ENCODE data around the gene STRIT1. TPM values are rescaled to one million over a fixed set of nuclear protein-coding genes. Genes with fewer than 3 reads are reported as not detected.
"Not testable (repeated sequence)": the region's sequence is repeated elsewhere in the genome, so short reads cannot be mapped to it uniquely, and the experiment has no call there.

STRIT1 gene
- total RNA-seq, 1 donor from 2014 or later: not detected

DNA sequence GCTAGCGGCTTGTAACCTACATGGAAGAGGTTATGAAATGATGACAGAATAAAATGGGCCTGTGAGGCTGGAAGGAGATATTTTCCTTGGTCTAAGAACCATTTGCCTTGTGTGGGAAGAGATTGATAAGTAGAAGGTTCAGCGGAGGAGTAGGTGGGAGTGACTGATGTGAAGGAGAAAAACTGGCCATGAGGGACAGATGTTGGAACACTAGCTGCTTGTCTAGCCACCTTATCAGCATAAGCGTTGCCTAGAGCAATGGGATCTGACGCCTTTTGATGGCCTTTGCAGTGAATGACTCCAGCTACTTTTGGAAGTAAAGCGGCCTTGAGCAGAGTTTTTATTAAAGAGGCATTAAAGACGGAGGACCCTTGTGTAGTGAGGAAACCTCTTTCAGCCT, 17.4 kb downstream of the STRIT1 start:
- H3K27me3 Mint-ChIP-seq (ENCODE audit: insufficient read depth); H3K9me3 Mint-ChIP-seq; DNase-seq (ENCODE audit: low spot score); intact Hi-C loops (cut with micrococcal nuclease); H3K4me1 Mint-ChIP-seq (ENCODE audit: low read depth); H3K4me3 Mint-ChIP-seq; H3K27ac Mint-ChIP-seq; H3K36me3 Mint-ChIP-seq (ENCODE audit: low read depth): not testable (repeated sequence)

GRCh38 chr3:155275159-155275754, 18.2 kb downstream of the STRIT1 start:
- not testable (repeated sequence) for DNase-seq (ENCODE audit: low spot score)

DNA sequence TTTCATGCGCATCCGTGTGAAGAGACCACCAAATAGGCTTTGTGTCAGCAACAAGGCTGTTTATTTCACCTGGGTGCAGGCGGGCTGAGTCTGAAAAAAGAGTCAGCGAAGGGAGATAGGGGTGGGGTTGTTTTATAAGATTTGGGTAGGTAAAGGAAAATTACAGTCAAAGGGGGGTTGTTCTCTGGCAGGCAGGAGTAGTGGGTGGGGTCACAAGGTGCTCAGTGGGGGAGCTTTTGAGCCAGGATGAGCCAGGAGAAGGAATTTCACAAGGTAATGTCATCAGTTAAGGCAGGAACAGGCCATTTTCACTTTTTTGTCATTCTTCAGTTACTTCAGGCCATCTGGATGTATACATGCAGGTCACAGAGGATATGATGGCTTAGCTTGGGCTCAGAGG, 19.0 kb downstream of the STRIT1 start:
- H3K27me3 Mint-ChIP-seq (ENCODE audit: insufficient read depth); intact Hi-C loops (cut with micrococcal nuclease); H3K27ac Mint-ChIP-seq; H3K36me3 Mint-ChIP-seq (ENCODE audit: low read depth); H3K4me1 Mint-ChIP-seq (ENCODE audit: low read depth); H3K4me3 Mint-ChIP-seq; H3K9me3 Mint-ChIP-seq; DNase-seq (ENCODE audit: low spot score): not testable (repeated sequence)

More at GRCh38 chr3:155275159-155275754, 18.2 kb downstream of the STRIT1 start:
- H3K4me1 Mint-ChIP-seq (ENCODE audit: low read depth); H3K4me3 Mint-ChIP-seq; H3K9me3 Mint-ChIP-seq; H3K36me3 Mint-ChIP-seq (ENCODE audit: low read depth); H3K27ac Mint-ChIP-seq; H3K27me3 Mint-ChIP-seq (ENCODE audit: insufficient read depth); intact Hi-C loops (cut with micrococcal nuclease): not testable (repeated sequence)

DNA sequence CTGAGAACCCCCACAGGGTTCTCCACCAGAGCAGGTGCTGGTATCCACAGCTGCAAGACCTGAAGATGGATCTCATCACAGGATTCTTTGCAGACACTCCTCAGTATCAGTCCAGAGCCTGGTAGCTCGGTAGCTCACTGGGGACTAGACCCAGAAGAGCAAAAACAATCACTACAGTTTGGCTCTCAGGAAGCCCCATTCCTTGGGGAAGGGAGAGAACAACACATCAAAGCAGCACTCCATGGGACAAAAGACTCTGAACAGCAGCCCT, 22.2 kb downstream of the STRIT1 start:
- Mint-ChIP-seq H3K27ac (no peak overlapping the region), H3K36me3 (ENCODE audit: low read depth) (no peaks in the 10 kb centered on the region), H3K4me1 (ENCODE audit: low read depth) (no peaks in the 10 kb centered on the region), H3K27me3 (ENCODE audit: insufficient read depth) (no peaks in the 10 kb centered on the region), H3K4me3 (no peak overlapping the region), H3K9me3 (no peaks in the 10 kb centered on the region)
- no peak for DNase-seq (ENCODE audit: low spot score)
- intact Hi-C loops (cut with micrococcal nuclease): no loop called here

DNA sequence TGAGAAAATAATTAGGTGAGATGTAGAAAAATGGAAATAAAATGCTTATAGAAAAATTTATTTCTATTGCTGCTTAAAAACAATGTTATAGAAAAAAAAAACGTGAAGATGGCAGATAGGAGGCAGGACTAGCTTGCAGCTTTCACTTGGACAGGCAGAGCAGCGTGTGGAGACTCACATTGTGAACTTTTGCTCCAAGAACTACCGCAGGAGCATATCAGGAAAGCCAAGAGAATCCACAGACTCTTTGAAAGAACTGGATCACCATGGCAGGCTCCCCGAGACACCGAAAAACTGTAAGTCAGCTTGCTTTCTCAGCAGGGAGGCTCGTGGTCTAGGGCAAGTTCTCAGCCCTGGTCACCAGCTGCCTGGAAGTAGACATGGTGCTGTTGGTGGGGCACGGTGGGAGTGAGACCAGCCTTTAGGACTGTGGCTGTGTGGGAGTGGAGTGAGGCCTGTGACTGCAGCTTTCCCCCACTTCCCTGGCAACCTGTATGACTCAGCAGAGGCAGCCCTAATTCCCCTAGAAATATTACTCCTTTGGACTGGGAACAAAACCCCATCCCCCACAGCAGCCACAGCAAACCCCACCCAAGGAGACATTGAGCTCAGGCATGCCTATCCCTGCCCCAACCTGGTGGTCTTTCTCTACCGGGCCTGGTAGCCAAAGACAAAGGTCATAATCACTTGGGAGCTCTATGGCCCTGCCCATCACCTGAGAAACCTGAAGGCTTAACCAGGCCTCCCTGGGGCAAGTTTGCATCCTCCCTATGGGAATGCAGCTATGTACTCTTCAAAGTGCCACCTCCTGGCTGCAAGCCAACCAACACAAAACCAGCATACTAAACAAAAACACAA, 22.8 kb downstream of the STRIT1 start:
- H3K27ac Mint-ChIP-seq: no peak overlapping the region
- intact Hi-C loops (cut with micrococcal nuclease): no loop called here
- no peaks in the 10 kb centered on the region for H3K9me3 Mint-ChIP-seq
- DNase-seq (ENCODE audit: low spot score): no peak
- H3K36me3 Mint-ChIP-seq (ENCODE audit: low read depth): no peaks in the 10 kb centered on the region
- no peaks in the 10 kb centered on the region for H3K27me3 Mint-ChIP-seq (ENCODE audit: insufficient read depth)
- no peak overlapping the region for H3K4me3 Mint-ChIP-seq
- no peaks in the 10 kb centered on the region for H3K4me1 Mint-ChIP-seq (ENCODE audit: low read depth)

DNA sequence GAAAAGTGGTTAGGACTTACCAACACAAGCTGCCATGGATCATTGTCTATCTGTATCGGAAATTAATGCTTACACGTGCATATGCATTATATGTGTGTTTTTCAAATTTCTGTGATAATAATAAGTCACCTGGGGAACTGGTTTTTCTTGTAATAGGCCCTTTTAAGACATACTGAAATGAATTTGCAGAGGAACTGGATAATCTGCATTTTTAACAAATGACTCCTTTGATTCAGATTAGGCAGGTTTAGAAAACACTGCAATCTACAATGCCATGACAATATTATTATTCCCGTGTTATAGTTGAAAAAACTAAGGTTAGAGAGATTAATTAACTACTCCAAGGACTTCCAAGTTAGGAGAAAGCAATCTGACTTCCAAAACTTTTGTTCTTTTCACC, 23.4 kb downstream of the STRIT1 start:
- intact Hi-C loops (cut with micrococcal nuclease): no loop called here
- Mint-ChIP-seq H3K4me1 (ENCODE audit: low read depth) (no peaks in the 10 kb centered on the region), H3K36me3 (ENCODE audit: low read depth) (no peaks in the 10 kb centered on the region), H3K9me3 (no peaks in the 10 kb centered on the region), H3K27ac (no peak overlapping the region), H3K27me3 (ENCODE audit: insufficient read depth) (no peaks in the 10 kb centered on the region), H3K4me3 (no peak overlapping the region)
- no peak for DNase-seq (ENCODE audit: low spot score)

GRCh38 chr3:155262855-155263254, 30.6 kb downstream of the STRIT1 start:
- H3K9me3 Mint-ChIP-seq; H3K4me3 Mint-ChIP-seq; intact Hi-C loops (cut with micrococcal nuclease); H3K27me3 Mint-ChIP-seq (ENCODE audit: insufficient read depth); H3K4me1 Mint-ChIP-seq (ENCODE audit: low read depth); DNase-seq (ENCODE audit: low spot score); H3K36me3 Mint-ChIP-seq (ENCODE audit: low read depth); H3K27ac Mint-ChIP-seq: not testable (repeated sequence)

- Mint-ChIP-seq H3K4me1 (ENCODE audit: low read depth) (no peaks in the 10 kb centered on the region), H3K27me3 (ENCODE audit: insufficient read depth) (no peaks in the 10 kb centered on the region), H3K27ac (no peak overlapping the region), H3K9me3 (no peaks in the 10 kb centered on the region), H3K4me3 (no peak overlapping the region), H3K36me3 (ENCODE audit: low read depth) (no peaks in the 10 kb centered on the region)
- intact Hi-C loops (cut with micrococcal nuclease): no loop called here
- no peak for DNase-seq (ENCODE audit: low spot score)
Measured at GRCh38 chr3:155262295-155262694, 31.2 kb downstream of the STRIT1 start.

GRCh38 chr3:155254445-155254844, 39.0 kb downstream of the STRIT1 start:
- no peak for DNase-seq (ENCODE audit: low spot score)
- H3K27ac Mint-ChIP-seq: no peak overlapping the region
- no peak overlapping the region for H3K4me3 Mint-ChIP-seq
- no peaks in the 10 kb centered on the region for H3K4me1 Mint-ChIP-seq (ENCODE audit: low read depth)
- no peaks in the 10 kb centered on the region for H3K36me3 Mint-ChIP-seq (ENCODE audit: low read depth)
- intact Hi-C loops (cut with micrococcal nuclease): no loop called here
- no peaks in the 10 kb centered on the region for H3K9me3 Mint-ChIP-seq
- H3K27me3 Mint-ChIP-seq (ENCODE audit: insufficient read depth): no peaks in the 10 kb centered on the region

GRCh38 chr3:155252535-155252934, 40.9 kb downstream of the STRIT1 start:
- no peak overlapping the region for H3K4me3 Mint-ChIP-seq
- H3K27ac Mint-ChIP-seq: no peak overlapping the region
- no peak for DNase-seq (ENCODE audit: low spot score)
- no peaks in the 10 kb centered on the region for H3K36me3 Mint-ChIP-seq (ENCODE audit: low read depth)
- H3K27me3 Mint-ChIP-seq (ENCODE audit: insufficient read depth): no peaks in the 10 kb centered on the region
- intact Hi-C loops (cut with micrococcal nuclease): no loop called here
- H3K9me3 Mint-ChIP-seq: no peaks in the 10 kb centered on the region
- no peaks in the 10 kb centered on the region for H3K4me1 Mint-ChIP-seq (ENCODE audit: low read depth)

GRCh38 chr3:155252021-155252420, 41.5 kb downstream of the STRIT1 start:
- no peaks in the 10 kb centered on the region for H3K36me3 Mint-ChIP-seq (ENCODE audit: low read depth)
- no peak overlapping the region for H3K27ac Mint-ChIP-seq
- no peak for DNase-seq (ENCODE audit: low spot score)
- H3K27me3 Mint-ChIP-seq (ENCODE audit: insufficient read depth): no peaks in the 10 kb centered on the region
- intact Hi-C loops (cut with micrococcal nuclease): no loop called here
- H3K4me1 Mint-ChIP-seq (ENCODE audit: low read depth): no peaks in the 10 kb centered on the region
- no peaks in the 10 kb centered on the region for H3K9me3 Mint-ChIP-seq
- no peak overlapping the region for H3K4me3 Mint-ChIP-seq

DNA sequence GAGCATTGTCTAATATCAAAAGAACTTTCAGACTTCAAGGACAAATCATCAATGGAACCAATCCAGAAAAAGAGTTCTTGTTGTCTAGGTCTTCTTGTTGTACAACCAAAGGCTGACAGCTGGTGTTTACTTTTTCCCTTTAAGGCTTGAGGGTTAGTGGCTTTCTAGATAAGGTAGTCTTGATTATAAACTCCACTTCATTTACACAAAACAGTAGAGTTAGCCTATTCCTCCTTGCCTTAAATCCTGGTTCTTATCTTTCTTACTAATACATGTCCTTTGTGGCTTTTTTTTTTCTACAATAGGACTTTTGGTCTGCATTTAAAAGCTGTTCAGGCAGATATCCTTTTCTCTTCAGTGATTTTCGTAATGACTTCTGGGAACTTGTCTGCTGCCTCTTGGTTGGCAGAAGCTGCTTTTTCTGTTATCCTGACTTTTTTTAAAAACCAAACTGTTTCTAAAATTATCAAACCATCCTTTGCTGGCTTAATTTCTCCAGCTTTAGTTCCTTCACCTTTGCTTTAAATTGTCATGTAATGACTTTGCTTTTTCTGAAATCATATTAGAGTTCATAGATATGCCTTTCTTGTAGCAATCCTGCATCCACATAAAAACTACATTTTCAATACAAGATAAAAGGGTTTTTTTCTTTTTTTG, 44.8 kb downstream of the STRIT1 start:
- no peaks in the 10 kb centered on the region for H3K27me3 Mint-ChIP-seq (ENCODE audit: insufficient read depth)

DNA sequence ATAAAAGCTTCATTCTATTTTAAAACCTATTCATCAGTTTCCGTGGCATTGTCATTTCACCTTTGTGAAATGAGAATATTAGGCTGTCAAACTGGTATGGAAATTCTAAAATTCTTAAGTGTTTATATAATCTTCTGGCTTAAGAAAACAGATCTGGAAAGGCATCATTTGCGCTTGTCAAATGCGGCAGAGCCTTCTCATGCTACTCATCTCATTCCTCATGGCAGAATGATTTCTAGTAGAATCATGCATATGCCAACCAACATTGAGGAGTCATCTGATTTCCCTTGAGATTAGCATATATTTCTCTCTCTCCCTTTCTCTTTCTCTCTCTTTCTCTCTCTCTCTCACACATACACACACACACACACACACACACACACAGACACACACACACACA, 48.8 kb downstream of the STRIT1 start:
- Mint-ChIP-seq H3K4me3 (no peak overlapping the region), H3K36me3 (ENCODE audit: low read depth) (no peaks in the 10 kb centered on the region), H3K27me3 (ENCODE audit: insufficient read depth) (no peaks in the 10 kb centered on the region), H3K9me3 (no peaks in the 10 kb centered on the region), H3K27ac (no peak overlapping the region), H3K4me1 (ENCODE audit: low read depth) (no peaks in the 10 kb centered on the region)
- intact Hi-C loops (cut with micrococcal nuclease): no loop called here
- no peak for DNase-seq (ENCODE audit: low spot score)

More for the DNA sequence above, 44.8 kb downstream of the STRIT1 start:
- Mint-ChIP-seq H3K36me3 (ENCODE audit: low read depth) (no peaks in the 10 kb centered on the region), H3K4me1 (ENCODE audit: low read depth) (no peaks in the 10 kb centered on the region), H3K4me3 (no peak overlapping the region), H3K27ac (no peak overlapping the region), H3K9me3 (no peaks in the 10 kb centered on the region)
- intact Hi-C loops (cut with micrococcal nuclease): no loop called here
- no peak for DNase-seq (ENCODE audit: low spot score)

Measured in activated T-helper 1 cell treated with anti-CD3 and anti-CD28 coated beads, Interleukin-12 subunit alpha, Interleukin-12 subunit beta, Interleukin-2, Interleukin-4 antibody, amounts not matched to agents 30 ng/mL and 10 ng/mL and 1 ng/mL, durations not matched to agents 14 hours and 24 hours and 36 hours (primary cell).